ENCODE measurements around the gene KCNIP4. TPM values are rescaled to one million over a fixed set of nuclear protein-coding genes. Genes with fewer than 3 reads are reported as not detected.

Gene KCNIP4
- total RNA-seq, 3 donors from 2014 or later (not counting 1 experiment from before 2014, with no cell fraction given) = not detected

- H3K9me3 ChIP-seq (ENCODE audit: control insufficient read depth, insufficient read depth, low read length) = no peaks in the 10 kb centered on the region
Measured at GRCh38 chr4:21469438-21470300, 478.9 kb downstream of the KCNIP4 start.

GRCh38 chr4:21467551-21467950 lies 481.0 kb downstream of the KCNIP4 start:
- H3K4me3 ChIP-seq (ENCODE audit: low read length) = no peak overlapping the region
- Mint-ChIP-seq H3K4me3 (no peak overlapping the region), H3K27me3 (ENCODE audit: low read depth in 2 of 2) (no peaks in the 10 kb centered on the region), H3K36me3 (no peaks in the 10 kb centered on the region), H3K9me3 (peaks cover 2 to 4% of the 10 kb centered on the region in 2 donors), H3K27ac (no peak overlapping the region), H3K4me1 (no peaks in the 10 kb centered on the region)
- whole genome bisulfite sequencing (ENCODE audit: insufficient coverage) = 85% methylated on average over 4 of the region's 4 CpGs
- ATAC-seq (no peak), DNase-seq (no peak)
- intact Hi-C loops (cut with micrococcal nuclease) = no loop called here
- no peak for TF ChIP-seq CTCF (IDR thresholded peaks at IDR 0.05)
- no peaks in the 10 kb centered on the region for H3K9me3 ChIP-seq (ENCODE audit: control insufficient read depth, insufficient read depth, low read length)
- H3K36me3 ChIP-seq (ENCODE audit: control insufficient read depth, insufficient read depth, low read length) = no peaks in the 10 kb centered on the region
- no peaks in the 10 kb centered on the region for H3K27me3 ChIP-seq (ENCODE audit: control insufficient read depth, insufficient read depth, low read length)
- no peak overlapping the region for H3K27ac ChIP-seq (ENCODE audit: low read length)
- no peaks in the 10 kb centered on the region for H3K4me1 ChIP-seq (ENCODE audit: control insufficient read depth, insufficient read depth, low read length)

More at GRCh38 chr4:21469438-21470300, 478.9 kb downstream of the KCNIP4 start:
- intact Hi-C loops (cut with micrococcal nuclease) = no loop called here
- Mint-ChIP-seq H3K9me3 (peaks cover 0 to 2% of the 10 kb centered on the region in 2 donors), H3K4me3 (no peak overlapping the region), H3K36me3 (no peaks in the 10 kb centered on the region), H3K27ac (no peak overlapping the region), H3K27me3 (ENCODE audit: low read depth in 2 of 2) (no peaks in the 10 kb centered on the region), H3K4me1 (no peaks in the 10 kb centered on the region)
- TF ChIP-seq CTCF (IDR thresholded peaks at IDR 0.05) = no peak
- H3K4me1 ChIP-seq (ENCODE audit: control insufficient read depth, insufficient read depth, low read length) = no peaks in the 10 kb centered on the region
- 49% methylated on average over 9 of the region's 9 CpGs for WGBS (ENCODE audit: insufficient coverage)
- no peak for ATAC-seq
- no peak overlapping the region for H3K27ac ChIP-seq (ENCODE audit: low read length)
- no peaks in the 10 kb centered on the region for H3K36me3 ChIP-seq (ENCODE audit: control insufficient read depth, insufficient read depth, low read length)
- H3K4me3 ChIP-seq (ENCODE audit: low read length) = no peak overlapping the region
- no peaks in the 10 kb centered on the region for H3K27me3 ChIP-seq (ENCODE audit: control insufficient read depth, insufficient read depth, low read length)
- DNase-seq = no peak

DNA sequence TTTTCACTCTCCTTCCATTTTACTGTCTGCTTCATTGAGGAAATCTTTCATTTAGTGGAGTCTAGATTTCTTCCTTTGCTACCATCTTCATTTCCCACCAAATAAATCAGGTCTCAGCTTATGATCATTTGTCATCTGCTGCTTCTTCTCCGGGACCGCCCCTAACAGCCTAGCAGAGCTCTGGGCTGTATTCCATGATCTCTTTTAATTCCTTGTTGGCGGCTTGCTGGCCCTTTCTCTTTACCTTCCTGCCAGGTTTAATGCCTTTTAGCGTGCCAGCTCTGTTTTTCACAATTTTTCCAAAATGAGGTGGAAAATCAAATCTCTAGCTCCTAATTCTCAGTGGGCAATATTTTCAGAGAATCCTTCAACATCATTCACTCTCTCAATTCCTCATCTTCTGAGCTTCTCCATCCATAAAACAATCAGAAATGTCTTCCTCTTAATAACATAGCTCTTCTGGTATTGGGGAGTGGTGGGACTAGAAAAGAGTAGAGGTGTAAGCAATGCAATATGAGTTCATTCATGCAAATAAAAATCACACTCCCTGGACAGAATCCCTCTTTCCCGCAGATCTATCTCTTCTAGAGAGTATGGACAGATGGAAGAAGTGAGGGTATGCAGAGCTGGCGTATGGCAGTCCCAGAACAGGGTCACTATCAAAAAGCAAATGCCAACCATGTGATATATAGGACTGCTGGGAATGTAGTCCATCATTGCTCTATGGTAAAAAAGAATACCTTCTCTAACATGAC lies 491.3 kb downstream of the KCNIP4 start:
- Mint-ChIP-seq H3K36me3 (no peaks in the 10 kb centered on the region), H3K4me1 (no peaks in the 10 kb centered on the region), H3K27me3 (ENCODE audit: low read depth in 2 of 2) (no peaks in the 10 kb centered on the region), H3K9me3 (peaks cover 2 to 6% of the 10 kb centered on the region in 2 donors), H3K27ac (no peak overlapping the region), H3K4me3 (no peak overlapping the region)
- Histone ChIP-seq H3K4me3 (ENCODE audit: low read length) (no peak overlapping the region), H3K9me3 (ENCODE audit: control insufficient read depth, insufficient read depth, low read length) (peaks cover 2% of the 10 kb centered on the region), H3K4me1 (ENCODE audit: control insufficient read depth, insufficient read depth, low read length) (no peaks in the 10 kb centered on the region), H3K27me3 (ENCODE audit: control insufficient read depth, insufficient read depth, low read length) (no peaks in the 10 kb centered on the region), H3K27ac (ENCODE audit: low read length) (no peak overlapping the region), H3K36me3 (ENCODE audit: control insufficient read depth, insufficient read depth, low read length) (no peaks in the 10 kb centered on the region)
- TF ChIP-seq CTCF (IDR thresholded peaks at IDR 0.05) = no peak
- ATAC-seq = no peak
- intact Hi-C loops (cut with micrococcal nuclease) = no loop called here
- WGBS (ENCODE audit: insufficient coverage) = 80% methylated on average over 5 of the region's 6 CpGs
- DNase-seq = no peak
